ENCODE data around the gene ELL. TPM values are rescaled to one million over a fixed set of nuclear protein-coding genes. Genes with fewer than 3 reads are reported as not detected.

The ELL gene
- total and polyA plus RNA-seq, 2 experiments from 2014 or later, result 11.3 to 20.1 TPM

DNA sequence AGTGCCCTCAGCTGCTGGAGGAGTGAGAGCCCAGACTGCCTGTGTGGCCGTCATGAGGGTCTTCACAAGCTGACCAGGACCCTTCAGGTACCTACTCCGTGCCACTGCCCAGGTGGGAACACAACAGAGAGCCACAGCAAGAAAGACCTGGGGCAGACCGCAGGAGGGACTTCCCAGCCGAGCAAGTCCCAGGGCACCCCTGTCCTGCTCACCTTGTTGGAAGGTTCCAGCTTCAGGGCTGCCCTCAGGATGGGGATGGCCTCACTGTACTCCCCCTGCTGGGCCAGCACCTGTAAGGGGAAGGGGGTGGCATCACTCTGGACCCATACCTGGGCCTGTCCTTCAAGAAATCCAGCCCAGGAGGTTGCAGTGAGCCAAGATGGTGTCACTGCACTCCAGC is 11.2 kb upstream of the ELL start:
- Mint-ChIP-seq H3K4me3 (no peak overlapping the region), H3K36me3 (ENCODE audit: low read depth) (peaks cover 50% of the 10 kb centered on the region), H3K4me1 (no peaks in the 10 kb centered on the region), H3K27ac (no peak overlapping the region), H3K27me3 (ENCODE audit: insufficient read depth, low read depth, poor library complexity) (peaks cover 2% of the 10 kb centered on the region), H3K9me3 (no peaks in the 10 kb centered on the region; the same call in 2 of the 3 replicates)
- H3K4me1 ChIP-seq (ENCODE audit: insufficient read depth), result no peaks in the 10 kb centered on the region
- no peak for ATAC-seq
- no peak overlapping the region for H2AFZ ChIP-seq
- no peaks in the 10 kb centered on the region for H3K9me2 ChIP-seq (ENCODE audit: insufficient read depth)
- H3K36me3 ChIP-seq (ENCODE audit: insufficient read depth), result peaks cover 4% of the 10 kb centered on the region; the same call in 1 of the 2 replicates
- H4K20me1 ChIP-seq (replicated peaks; ENCODE audit: insufficient read depth), result no peaks in the 10 kb centered on the region; the same call in 1 of the 2 replicates
- H3F3A ChIP-seq (replicated peaks; ENCODE audit: low read depth), result 0 out of 2 replicates have a peak, but pooled peaks cover 5% of the 10 kb centered on the region
- H3K79me2 ChIP-seq (replicated peaks; ENCODE audit: insufficient read depth), result no peaks in the 10 kb centered on the region
- TF ChIP-seq STAT1 (IDR thresholded peaks at IDR 0.05; ENCODE audit: unreplicated experiment) (no peak), NANOG (IDR thresholded peaks at IDR 0.05; ENCODE audit: borderline replicate concordance) (no peak), EZH2 (IDR thresholded peaks at IDR 0.05; ENCODE audit: low read depth, unreplicated experiment) (no peak), JUNB (IDR thresholded peaks at IDR 0.05; ENCODE audit: unreplicated experiment) (no peak), ZNF331 (CRISPR knock-in tag; IDR thresholded peaks at IDR 0.05; ENCODE audit: low read depth) (no peak), ZNF114 (CRISPR knock-in tag; IDR thresholded peaks at IDR 0.05) (no peak), EZH2phosphoT487 (IDR thresholded peaks at IDR 0.05; ENCODE audit: unreplicated experiment) (no peak), CREB1 (CRISPR knock-in tag; IDR thresholded peaks at IDR 0.05; ENCODE audit: low read depth) (no peak)
- TF ChIP-seq, protein P1, sequence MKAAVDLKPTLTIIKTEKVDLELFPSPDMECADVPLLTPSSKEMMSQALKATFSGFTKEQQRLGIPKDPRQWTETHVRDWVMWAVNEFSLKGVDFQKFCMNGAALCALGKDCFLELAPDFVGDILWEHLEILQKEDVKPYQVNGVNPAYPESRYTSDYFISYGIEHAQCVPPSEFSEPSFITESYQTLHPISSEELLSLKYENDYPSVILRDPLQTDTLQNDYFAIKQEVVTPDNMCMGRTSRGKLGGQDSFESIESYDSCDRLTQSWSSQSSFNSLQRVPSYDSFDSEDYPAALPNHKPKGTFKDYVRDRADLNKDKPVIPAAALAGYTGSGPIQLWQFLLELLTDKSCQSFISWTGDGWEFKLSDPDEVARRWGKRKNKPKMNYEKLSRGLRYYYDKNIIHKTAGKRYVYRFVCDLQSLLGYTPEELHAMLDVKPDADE (IDR thresholded peaks at IDR 0.05), result no peak
- no peak overlapping the region for H3K4me2 ChIP-seq
- no peak for DNase-seq (ENCODE audit: low spot score)
- no peak overlapping the region for H3K4me3 ChIP-seq
- no peak overlapping the region for H3K27ac ChIP-seq (ENCODE audit: low read depth)
- no peaks in the 10 kb centered on the region for H3K27me3 ChIP-seq (ENCODE audit: insufficient read depth)

DNA sequence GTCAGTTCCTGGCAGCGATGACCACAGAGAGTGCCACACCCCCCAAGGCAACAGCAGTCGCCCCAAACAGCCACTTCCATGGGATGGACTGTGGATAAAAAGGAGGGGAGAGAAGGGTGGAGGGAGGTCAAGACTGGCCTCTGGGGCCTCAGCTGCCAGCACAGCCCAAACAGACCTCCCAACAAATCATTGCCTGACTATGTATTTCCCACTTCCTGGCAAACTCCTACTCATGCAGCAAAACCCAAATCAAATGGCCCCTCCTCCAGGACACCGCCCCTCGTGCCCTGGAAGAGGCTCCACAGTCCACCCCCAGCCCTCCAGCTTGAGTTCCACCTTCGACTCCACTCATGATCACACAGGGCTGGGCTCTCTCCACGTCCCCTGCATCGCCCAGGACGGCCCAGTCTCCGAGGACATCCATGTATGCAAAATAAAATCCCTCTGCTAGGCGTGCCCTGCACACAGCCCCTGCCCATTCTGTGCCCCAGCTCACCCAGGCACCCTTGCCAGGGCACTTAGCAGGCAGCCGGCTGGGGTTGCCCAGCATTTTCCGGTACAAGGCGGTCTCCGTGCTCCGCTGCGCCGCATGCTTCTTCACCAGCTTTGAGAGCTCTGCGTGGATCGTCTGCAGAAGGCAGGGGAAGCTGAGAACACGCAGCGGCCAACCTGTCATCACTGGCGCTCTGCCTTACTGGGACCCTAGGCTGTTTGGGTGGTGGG is 10.5 kb upstream of the ELL start:
- H4K20me1 ChIP-seq (replicated peaks; ENCODE audit: insufficient read depth), result no peaks in the 10 kb centered on the region; the same call in 1 of the 2 replicates
- no peak overlapping the region for H2AFZ ChIP-seq
- no peak overlapping the region for H3K27ac Mint-ChIP-seq
- no peak for TF ChIP-seq EZH2phosphoT487 (IDR thresholded peaks at IDR 0.05; ENCODE audit: unreplicated experiment)
- TF ChIP-seq JUNB (IDR thresholded peaks at IDR 0.05; ENCODE audit: unreplicated experiment), result no peak
- TF ChIP-seq, protein P2, sequence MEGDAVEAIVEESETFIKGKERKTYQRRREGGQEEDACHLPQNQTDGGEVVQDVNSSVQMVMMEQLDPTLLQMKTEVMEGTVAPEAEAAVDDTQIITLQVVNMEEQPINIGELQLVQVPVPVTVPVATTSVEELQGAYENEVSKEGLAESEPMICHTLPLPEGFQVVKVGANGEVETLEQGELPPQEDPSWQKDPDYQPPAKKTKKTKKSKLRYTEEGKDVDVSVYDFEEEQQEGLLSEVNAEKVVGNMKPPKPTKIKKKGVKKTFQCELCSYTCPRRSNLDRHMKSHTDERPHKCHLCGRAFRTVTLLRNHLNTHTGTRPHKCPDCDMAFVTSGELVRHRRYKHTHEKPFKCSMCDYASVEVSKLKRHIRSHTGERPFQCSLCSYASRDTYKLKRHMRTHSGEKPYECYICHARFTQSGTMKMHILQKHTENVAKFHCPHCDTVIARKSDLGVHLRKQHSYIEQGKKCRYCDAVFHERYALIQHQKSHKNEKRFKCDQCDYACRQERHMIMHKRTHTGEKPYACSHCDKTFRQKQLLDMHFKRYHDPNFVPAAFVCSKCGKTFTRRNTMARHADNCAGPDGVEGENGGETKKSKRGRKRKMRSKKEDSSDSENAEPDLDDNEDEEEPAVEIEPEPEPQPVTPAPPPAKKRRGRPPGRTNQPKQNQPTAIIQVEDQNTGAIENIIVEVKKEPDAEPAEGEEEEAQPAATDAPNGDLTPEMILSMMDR (conservative IDR thresholded peaks at IDR 0.05; ENCODE audit: low read depth in 2 of 2), result no peak
- TF ChIP-seq ZNF114 (CRISPR knock-in tag; IDR thresholded peaks at IDR 0.05), result no peak
- H3K36me3 ChIP-seq (ENCODE audit: insufficient read depth), result peaks cover 3% of the 10 kb centered on the region; the same call in 1 of the 2 replicates
- H3K9me2 ChIP-seq (ENCODE audit: insufficient read depth), result no peaks in the 10 kb centered on the region
- no peaks in the 10 kb centered on the region for H3K4me1 ChIP-seq (ENCODE audit: insufficient read depth)
- H3K4me3 Mint-ChIP-seq, result no peak overlapping the region
- no peak overlapping the region for H3K4me3 ChIP-seq
- ATAC-seq (no peak), DNase-seq (ENCODE audit: low spot score) (no peak)
- H3K9me3 Mint-ChIP-seq, result no peaks in the 10 kb centered on the region
- no peaks in the 10 kb centered on the region for H3K27me3 ChIP-seq (ENCODE audit: insufficient read depth)
- H3K27ac ChIP-seq (ENCODE audit: low read depth), result no peak overlapping the region
- no peaks in the 10 kb centered on the region for H3K79me2 ChIP-seq (replicated peaks; ENCODE audit: insufficient read depth)
- 0 out of 2 replicates have a peak, but pooled peaks cover 5% of the 10 kb centered on the region for H3F3A ChIP-seq (replicated peaks; ENCODE audit: low read depth)
- H3K27me3 Mint-ChIP-seq (ENCODE audit: insufficient read depth, low read depth, poor library complexity), result peaks cover 2% of the 10 kb centered on the region
- H3K36me3 Mint-ChIP-seq (ENCODE audit: low read depth), result peaks cover 43% of the 10 kb centered on the region
- H3K4me2 ChIP-seq, result no peak overlapping the region
- no peaks in the 10 kb centered on the region for H3K4me1 Mint-ChIP-seq
